HG03558 (cell line): ENCODE results near the gene KLHL15.
A peak's percentile ranks its signal among the peaks of the same experiment; 100 is the strongest.
"Not testable (repeated sequence)": the region's sequence is repeated elsewhere in the genome, so short reads cannot be mapped to it uniquely, and the experiment has no call there.

ENCODE experiments used
- ATAC-seq: cut with Tn5 transposase; IDR thresholded peaks from one replicate; pipeline ENCODE4 v1.9.1; 2021; ENCODE audit warnings: moderate number of reproducible peaks; ENCODE audit not compliant: unreplicated experiment; ENCODE audit errors: extremely low read depth

KLHL15 gene

DNA sequence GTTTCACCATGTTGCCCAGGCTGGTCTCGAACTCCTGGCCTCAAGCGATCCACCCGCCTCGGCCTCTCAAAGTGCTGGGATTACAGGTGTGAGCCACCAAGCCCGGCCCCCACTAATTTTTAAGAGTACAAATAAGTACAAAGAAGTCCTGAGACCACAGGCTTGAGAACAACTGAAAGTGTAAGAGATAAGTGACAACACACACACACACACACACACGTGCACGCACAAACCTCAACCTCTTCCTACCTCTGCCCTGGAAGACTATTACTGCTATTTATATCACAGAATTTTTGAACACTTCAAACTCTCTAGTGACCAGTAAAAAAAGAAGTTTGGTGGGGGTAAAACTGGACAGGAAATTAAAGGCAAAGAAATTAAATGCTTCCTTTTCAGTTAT, 7.5 kb downstream of the KLHL15 start:
- ATAC-seq = no peak

DNA sequence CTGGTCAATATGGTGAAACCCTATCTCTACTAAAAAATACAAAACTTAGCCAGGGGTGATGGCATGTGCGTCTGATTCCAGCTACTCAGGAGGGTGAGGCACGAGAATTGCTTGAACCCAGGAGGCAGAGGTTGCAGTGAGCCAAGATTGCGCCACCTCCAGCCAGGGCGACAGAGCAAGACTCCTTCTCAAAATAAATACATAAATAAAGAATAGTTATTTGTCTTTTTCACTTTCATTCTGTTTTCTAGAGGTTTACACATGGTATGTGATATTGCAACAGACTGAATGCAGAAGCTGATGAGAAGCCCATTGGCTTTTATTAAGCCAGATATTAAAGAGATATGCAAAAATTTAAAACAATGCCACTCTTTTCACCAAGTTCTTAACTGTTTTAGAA, 8.2 kb downstream of the KLHL15 start:
- ATAC-seq = no peak

DNA sequence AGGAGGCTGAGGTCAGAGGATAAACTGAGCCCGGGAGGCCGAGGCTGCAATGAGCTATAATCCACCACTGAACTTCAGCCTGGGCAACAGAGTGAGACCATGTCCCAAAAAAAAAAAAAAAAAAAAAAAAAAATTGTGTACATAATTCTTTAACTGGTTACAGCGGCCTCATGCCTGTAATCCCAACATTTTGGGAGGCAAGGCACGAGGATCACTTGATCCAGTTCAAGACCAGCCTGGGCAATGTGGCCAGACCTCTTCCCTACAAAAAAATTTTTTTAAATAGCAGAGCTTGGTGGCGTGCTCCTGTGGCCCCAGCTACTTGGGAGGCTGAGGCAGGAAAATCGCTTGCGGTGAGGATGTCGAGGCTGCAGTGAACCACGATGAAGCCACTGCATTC, 9.3 kb downstream of the KLHL15 start:
- ATAC-seq = no peak

DNA sequence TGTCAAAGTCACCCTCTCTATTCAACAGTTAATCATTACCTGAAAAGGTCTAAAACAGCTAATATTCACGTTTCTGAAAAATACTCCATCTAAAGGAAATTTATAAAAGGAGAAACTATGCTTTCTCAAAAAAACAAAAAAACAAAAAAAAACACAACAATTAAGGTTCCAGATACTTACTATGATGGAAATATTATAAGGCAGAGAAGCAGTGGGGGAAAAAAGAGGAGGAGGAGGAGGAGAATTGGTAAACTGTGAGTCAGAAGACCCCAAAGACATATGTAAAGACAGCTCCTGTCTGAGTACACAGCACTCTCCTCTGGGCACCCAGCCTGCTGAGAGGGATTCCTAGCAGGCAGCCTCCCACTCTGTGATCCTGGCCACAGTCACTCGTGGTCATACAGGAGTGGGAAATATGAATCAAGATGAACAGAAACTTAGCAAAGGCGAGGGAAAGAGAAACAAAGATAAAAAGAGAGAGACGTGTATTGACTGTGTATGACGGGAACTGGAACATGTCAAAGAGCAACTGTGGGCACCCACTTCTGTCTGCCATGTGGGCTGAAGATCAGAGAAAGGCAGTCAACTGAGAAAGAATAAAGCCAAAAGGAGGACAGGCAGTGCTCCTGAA, 12.5 kb downstream of the KLHL15 start:
- peak; percentile 48 for ATAC-seq

DNA sequence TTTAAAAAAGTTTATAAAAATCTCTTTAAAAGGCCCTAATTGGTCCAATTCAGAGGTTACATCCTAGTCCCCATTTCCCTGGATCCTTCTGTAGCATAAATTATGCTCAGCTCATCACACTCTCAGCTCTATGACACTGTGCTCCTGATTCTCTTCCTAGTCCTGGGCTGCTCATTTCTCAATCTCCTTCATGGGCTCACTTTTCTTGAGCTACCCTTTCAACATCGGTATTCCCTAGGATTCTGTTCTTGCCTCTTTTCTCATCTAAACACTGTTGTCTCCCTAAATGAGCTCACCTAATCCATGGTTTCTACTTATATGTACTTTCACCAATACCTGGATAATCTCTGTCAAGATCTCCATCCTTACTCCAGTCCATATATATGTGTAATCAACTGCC, 14.7 kb downstream of the KLHL15 start:
- no peak for ATAC-seq

DNA sequence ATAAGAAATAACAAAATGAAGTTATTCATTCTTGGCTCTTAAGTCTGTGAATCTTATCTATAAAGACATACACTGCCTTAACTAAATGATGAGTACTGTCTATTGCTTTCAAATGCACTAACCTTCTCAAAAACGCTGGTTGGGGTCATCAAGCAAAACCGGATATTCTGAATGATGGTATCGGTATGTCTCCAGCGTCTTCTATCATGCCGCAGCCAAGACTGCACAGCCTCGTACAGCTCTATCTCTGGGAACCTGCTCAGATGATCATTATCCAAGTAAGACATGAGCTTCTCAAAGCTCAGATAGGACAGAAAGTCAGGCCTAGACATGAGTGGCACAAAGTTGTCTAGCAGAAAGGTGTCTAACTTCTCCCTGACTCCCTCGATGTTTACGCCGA, 21.1 kb downstream of the KLHL15 start:
- no peak for ATAC-seq

DNA sequence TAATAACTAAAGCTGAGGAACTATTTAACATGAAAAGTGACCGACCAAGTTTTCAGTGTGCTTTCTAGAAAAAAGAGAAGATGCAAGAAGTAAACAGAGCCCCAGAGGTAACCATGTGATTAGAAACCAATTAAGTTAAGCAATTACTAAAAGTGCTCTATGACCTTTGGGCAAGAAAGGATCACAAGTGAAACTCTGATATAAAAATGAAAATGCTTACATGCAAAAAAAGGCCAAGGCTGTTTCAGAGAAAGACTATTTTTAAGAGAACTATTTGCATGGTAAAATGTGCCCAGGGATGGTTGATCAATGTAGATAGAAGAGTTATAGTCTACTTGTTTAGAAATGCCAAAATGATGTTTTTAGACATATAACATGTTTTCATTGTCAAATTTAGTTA, 22.0 kb downstream of the KLHL15 start:
- ATAC-seq = no peak

DNA sequence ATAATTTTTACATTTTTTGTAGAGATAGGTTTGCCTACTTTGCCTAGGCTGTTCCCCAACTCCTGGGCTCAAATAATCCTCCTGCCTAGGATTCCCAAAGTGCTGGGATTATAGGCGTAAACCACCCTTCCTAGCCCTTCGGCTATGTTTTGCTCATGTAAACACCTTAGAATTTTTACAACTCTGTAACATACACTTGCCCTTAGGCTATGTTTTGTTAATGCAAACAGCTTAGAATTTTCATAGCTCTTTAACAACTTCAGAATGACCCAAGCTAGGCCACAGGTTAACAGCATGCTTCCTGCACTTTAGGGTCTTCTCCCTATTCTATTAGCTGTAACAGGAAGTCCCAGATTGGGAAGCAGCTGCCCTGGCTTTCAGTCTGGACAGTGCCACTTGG, 24.2 kb downstream of the KLHL15 start:
- no peak for ATAC-seq

DNA sequence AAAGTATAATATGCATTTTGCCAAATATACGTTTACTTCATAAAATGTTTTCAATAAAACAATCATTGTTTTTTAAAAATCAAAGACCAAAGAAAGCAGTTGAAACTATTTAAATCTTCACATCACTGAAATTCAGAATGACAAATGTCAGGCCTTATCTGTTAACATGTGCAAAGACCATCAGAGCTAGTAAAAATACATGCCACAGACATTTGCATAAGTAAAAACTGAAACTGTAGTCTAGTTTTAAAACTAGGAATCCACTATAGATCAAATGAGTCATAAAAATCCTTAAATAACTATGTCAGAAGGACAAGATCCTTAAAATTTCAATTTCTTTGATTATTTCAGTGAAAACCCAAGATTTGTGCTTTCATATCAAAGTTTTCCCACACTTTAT, 24.8 kb downstream of the KLHL15 start:
- ATAC-seq = no peak

DNA sequence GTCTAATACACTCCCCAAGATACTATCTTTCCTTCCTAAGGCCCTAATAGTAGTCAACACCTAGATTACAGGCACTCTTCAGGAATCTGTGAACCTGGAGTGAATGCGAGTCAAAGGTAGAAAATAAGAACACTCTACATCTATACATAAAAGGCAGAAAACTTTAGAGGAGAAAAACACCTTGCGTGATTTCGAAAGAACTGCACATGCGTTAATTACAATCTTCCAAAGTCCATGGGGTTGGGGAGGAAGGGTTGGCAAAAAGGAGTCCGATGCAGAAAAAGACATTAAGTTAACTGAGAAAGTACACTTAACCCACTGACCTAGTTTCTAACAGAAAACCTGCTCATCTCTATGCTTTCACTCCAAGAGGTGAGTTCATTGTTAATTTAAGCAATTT, 27.3 kb downstream of the KLHL15 start:
- no peak for ATAC-seq

DNA sequence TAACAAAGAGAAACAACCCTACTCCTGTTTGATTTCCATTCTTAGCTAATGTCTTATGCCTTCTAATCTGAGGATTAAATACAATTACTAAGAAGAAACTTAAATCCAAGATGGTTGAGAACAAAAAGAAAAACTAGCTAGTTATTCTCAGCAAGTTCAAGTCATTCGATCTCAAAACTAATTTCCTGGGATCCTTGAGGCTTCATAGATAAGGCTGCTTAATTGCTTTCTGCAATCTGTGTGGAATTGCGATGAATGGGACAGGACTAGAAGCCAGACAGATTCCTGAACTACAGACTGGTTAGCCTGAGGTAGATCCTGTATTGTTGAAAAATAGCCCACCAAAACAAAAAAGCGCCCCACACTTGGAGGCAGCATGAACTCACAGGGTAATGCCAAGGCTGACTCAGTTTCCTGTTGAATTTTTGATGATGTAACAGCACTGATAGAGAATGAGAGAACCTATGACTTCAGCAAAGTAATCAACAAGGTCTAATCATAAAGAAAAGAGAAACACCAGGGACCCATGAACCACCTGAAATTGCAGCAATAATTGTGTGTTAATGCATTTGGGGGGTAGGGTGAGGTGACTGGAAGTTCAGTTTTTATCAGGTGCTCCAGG, 33.9 kb downstream of the KLHL15 start:
- ATAC-seq = no peak

DNA sequence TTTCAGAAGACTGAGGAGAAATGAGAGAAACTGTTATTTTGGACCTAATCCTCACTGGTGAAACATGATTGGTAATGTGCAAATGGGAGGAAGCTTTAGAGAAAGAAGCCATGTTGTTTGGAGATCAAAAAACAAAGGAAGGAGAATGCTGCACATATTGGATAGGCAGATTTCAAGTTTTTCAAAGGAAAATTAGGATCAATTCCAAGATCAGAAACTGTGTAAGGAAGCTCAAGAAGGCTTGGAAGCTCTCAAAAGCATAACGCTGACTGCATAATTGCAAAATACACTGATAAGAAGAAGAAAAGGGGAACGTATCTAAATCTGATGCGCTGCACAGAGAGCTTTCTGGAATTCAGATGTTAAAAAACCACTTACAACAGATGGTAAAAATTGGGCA, 34.6 kb downstream of the KLHL15 start:
- ATAC-seq = no peak

DNA sequence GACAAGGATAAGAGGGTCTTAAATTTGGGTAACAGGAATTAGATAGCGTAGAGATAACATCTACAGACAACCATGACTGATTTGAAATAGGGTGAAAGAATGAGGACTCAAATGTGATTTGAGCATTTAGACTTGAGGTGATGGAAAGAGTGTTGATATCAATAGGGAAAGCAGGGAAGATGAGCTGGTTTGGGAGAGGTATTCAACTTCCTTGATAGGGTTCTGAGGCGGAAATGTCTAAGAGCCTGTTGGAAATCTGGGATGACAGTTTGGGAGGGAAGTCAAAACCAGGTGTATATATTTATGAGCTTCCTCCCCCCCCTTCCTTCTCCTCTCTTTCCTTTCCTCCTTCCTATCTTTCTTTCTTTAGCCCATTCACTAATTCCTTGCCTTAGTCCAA, 36.5 kb downstream of the KLHL15 start:
- no peak for ATAC-seq

DNA sequence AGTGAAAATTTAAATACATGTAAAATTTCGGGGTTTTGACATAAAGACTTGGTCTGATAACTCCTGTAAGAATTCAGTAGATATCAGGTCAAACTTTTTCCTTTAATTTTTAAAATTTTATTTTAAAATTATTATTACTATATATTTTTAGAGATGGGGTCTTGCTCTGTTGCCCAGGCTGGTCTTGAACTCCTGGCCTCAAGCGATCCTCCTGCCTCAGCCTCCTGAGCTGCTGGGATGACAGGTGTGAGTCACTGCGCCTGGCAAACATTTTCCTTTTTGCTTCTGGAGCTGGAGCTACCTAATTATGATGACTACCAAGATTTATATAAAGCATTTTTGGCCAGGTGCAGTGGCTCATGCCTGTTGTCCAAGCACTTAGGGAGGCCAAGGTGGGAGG, 37.3 kb downstream of the KLHL15 start:
- ATAC-seq = no peak

DNA sequence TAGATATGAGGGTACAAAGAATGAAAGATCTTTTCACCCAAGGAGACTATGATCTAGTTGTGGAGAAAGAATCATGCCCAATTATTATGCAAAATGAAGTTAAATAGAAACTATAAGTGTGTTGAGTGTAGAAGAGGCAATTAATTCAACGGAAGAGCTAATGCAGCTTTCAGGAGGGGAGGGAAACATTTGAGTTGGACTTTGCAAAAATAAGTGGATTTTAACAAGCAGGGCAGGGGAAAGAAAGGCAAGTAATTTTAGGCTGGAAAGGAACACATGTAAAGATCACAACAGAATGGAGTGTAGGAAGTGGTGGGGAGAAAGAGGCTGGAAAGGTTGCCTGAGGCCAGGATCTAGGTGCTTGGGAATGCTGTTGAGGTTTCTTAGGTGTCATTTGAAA, 44.1 kb downstream of the KLHL15 start:
- ATAC-seq = no peak

DNA sequence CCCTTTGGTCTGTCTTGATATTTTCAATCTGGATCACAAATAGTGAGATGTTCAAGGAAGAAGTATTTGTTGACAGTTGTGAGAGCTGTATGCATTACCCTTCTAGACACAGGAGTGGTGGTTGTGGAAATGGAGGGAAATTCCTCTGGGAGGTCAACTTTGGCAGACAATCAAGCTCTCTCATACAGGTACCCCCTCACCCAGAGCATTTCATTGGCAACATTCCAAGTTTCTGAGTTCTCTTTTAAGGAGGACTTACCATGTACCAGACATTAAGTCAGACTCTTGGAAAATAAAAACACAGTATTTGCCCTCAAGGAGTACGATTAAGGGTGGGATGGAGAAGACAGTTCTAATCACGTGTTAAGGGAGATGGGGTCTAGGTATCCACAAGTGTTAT, 45.3 kb downstream of the KLHL15 start:
- no peak for ATAC-seq

DNA sequence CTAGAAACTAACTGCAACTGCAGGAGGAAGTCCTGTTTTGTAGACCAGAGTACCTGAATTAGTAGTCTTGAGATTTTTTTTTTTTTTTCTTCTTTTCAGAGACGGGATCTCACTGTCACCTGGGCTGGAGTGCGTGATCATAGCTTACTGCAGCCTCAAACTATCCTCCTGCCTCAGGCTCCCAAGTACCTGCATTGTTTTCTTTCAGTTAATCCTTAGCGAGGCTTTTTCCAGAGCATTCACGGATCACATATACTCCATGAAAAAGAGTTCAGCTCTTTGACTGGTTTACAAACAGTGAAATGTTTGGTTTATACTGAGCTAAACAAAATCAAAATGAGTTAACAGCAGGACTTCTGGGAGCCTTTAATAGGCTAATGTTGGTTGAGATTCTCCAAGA, 45.8 kb downstream of the KLHL15 start:
- no peak for ATAC-seq

DNA sequence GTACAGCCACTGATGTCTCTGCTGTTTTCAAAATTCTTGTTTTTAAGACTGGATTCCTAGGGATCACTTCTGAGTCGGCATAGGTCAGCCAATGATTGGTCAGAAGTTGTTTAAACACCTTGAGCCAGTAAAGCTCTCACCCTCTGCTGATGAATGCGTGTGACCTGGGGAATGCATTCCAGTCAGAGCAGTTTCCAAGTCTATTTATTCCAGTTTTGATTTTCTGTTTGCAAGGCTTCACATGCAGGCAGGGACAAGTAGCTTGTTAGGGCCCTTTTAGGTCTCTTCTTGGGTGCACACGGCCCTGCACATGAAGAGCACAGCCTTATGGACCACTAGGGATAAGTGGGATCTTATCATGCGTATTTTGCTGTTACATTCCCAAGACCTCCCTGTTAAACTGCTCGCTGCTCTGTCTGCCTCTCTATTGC, 47.0 kb downstream of the KLHL15 start:
- no peak for ATAC-seq

DNA sequence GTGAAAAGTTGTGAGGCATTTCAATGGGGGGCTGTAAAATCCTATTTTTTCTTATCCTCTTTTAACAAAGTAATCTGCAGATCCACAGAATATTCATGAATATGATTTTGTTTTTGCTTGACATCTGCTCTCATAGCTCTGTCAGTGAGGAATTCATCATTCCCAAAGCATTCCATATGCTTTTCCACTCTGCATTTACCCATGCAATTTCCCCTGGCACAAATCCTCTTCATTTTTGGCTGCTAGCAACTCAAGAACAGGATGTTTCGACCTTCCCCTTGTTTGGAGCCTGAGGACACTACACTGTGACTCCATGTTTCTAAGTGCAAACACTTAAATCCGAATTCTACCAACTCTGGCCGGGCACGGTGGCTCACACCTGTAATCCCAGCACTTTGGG, 48.5 kb downstream of the KLHL15 start:
- no peak for ATAC-seq

DNA sequence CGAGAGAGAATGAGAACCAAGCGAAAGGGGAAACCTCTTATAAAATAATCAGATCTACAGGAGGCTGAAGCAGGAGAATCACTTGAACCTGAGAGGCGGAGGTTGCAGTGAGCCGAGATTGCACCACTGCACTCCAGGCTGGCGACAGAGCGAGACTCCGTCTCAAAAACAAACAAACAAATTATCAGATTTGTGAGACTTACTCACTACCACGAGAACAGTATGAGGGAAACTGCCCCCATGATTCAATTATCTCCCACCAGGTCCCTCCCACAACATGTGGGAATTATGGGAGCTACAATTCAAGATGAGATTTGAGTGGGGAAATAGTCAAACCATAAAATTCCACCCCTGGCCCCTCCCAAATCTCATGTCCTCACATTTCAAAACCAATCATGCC, 61.4 kb downstream of the KLHL15 start:
- ATAC-seq = not testable (repeated sequence)

DNA sequence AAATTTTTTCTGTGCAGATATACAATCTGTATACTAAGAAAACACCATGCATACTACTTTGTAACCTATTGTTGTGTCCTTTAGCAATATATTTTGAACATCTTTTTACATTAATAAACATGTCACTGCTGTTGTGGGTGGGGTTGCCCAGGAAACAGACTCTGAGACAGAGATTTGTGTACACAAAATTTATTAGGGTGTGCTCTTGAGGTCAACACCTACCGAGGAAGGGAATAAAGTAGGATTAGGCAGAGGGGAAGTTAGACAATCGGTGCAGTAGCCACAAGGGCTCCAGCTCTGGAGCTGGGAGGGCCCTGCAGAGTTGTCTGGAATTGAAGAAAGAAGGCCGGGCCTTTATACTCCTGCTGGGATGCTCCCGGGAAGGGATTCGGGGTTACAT, 62.8 kb downstream of the KLHL15 start:
- no peak for ATAC-seq

DNA sequence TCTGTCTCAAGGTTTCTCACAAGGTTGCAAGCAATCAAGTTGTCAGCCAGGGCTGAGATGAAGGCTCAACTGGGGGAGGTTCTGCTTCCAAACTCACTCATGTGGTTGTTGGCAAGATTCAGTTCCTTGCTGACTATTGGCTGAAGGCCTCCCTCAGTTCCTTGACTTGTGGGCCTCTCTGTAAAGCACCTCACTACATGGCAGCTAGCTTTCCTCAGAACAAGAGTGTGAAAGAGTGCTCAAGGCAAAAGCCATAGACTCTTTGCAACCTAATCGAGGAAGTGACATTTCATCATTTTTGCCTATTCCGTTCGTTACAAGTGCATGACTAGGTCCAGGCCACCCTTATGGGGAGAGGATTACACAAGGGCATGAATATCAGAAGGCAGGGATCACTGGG, 67.2 kb downstream of the KLHL15 start:
- no peak for ATAC-seq
